Activated CD4-positive, alpha-beta T cell treated with anti-CD3 and anti-CD28 coated beads for 36 hours (primary cell): ENCODE data around the gene RPL7A. TPM values are rescaled to one million over a fixed set of nuclear protein-coding genes. Genes with fewer than 3 reads are reported as not detected.
"Not testable (repeated sequence)": the region's sequence is repeated elsewhere in the genome, so short reads cannot be mapped to it uniquely, and the experiment has no call there.

Source experiments
- ATAC-seq: fragments of 200-7000 bp; cut with Tn5 transposase; one replicate; pipeline ENCODE4 v1.10.0; 2021; ENCODE audit warnings: mild to moderate bottlenecking, moderate library complexity
- CTCF ChIA-PET: fragments of 350-600 bp; sonication (Branson Sonifier 250); formaldehyde crosslinking; loops from one replicate; lab custom pipeline; 2021; ENCODE audit warnings: antibody characterized with exemption; lab: Charles Lee
- POLR2A ChIA-PET: fragments of 350-600 bp; sonication (Branson Sonifier 250); formaldehyde crosslinking; loops from one replicate; lab custom pipeline; 2021; ENCODE audit warnings: antibody characterized with exemption, inconsistent platforms; lab: Charles Lee
- DNase-seq: peaks from one replicate; pipeline ENCODE4 v3.0.0-alpha.2; 2020
- H3K27ac Mint-ChIP-seq: one replicate; pipeline ENCODE4 v1.8.0; 2021; ENCODE audit warnings: mixed read lengths
- H3K27me3 Mint-ChIP-seq: one replicate; pipeline ENCODE4 v1.8.0; 2021; ENCODE audit warnings: mixed read lengths
- H3K36me3 Mint-ChIP-seq: one replicate; pipeline ENCODE4 v1.8.0; 2021; ENCODE audit warnings: low read depth, mixed read lengths
- H3K4me1 Mint-ChIP-seq: one replicate; pipeline ENCODE4 v1.8.0; 2021; ENCODE audit warnings: mixed read lengths
- H3K4me3 Mint-ChIP-seq: one replicate; pipeline ENCODE4 v1.8.0; 2021; ENCODE audit warnings: mild to moderate bottlenecking, moderate library complexity, mixed read lengths
- H3K9me3 Mint-ChIP-seq: one replicate; pipeline ENCODE4 v1.8.0; 2021; ENCODE audit warnings: low read depth, mixed read lengths
- intact Hi-C, 2 experiments: fragments of 100-400 bp; cut with DNase I in 1 of 2; cut with micrococcal nuclease in 1 of 2; formaldehyde crosslinking; loops; one replicate each; pipeline versions ENCODE4 v1.14.2 to v1.15.1; 2022 to 2024; cut with DNase I, micrococcal nuclease
- total RNA-seq, 2 experiments: library from RNA; stranded (reverse); gene quantifications; one replicate each; pipeline ENCODE4 v1.2.3, GENCODE V29; 2021

The RPL7A gene
- 1,000 to 10,000 TPM; 3,179 to 3,246 TPM for total RNA-seq

- Mint-ChIP-seq H3K27ac (peak within 1 kb of the TSS; percentile 97), H3K4me1 (peaks cover 36% of the 10 kb centered on the region), H3K9me3 (no peaks in the 10 kb centered on the region), H3K36me3 (peaks cover 77% of the 10 kb centered on the region), H3K4me3 (peak within 1 kb of the TSS; percentile 97), H3K27me3 (no peaks in the 10 kb centered on the region)
- ChIA-PET CTCF (interaction anchor here (0.7 to 1.1 kb wide), 4 partner anchors 8 to 23 kb away, joined by 3 to 7 read pairs (median 3); no protein-coding TSS in a partner anchor), POLR2A (interaction anchor here (0.6 to 13.3 kb wide), 9 partner anchors 9 to 29 kb away, joined by 3 to 287 read pairs (median 3); partner anchors contain the start of genes STKLD1, SURF1 and SURF2)
- intact Hi-C loops = loop anchor here (1.0 to 10.0 kb wide), 13 partner anchors 8 to 993 kb away; partner anchors contain the start of genes REXO4 (in 2 of the 2), SURF1 (in 2 of the 2), SURF2 (in 2 of the 2) and SURF6 (in 2 of the 2)
- peak; percentile 96 for DNase-seq
- ATAC-seq = peak; percentile 83
Observed at GRCh38 chr9:133347985-133348717, at the start of gene RPL7A, which contains the start of gene MED22. Gene RPL7A, plus strand, starts transcription at chr9:133348218. Its CDS starts 26 bp downstream, at chr9:133348244. Gene MED22, minus strand, starts transcription at chr9:133348131. Its CDS starts 1,469 bp downstream, at chr9:133346662.

- ATAC-seq, intact Hi-C loops: not testable (repeated sequence)
Observed at GRCh38 chr9:133299996-133300395, 48.0 kb upstream of the RPL7A start.

DNA sequence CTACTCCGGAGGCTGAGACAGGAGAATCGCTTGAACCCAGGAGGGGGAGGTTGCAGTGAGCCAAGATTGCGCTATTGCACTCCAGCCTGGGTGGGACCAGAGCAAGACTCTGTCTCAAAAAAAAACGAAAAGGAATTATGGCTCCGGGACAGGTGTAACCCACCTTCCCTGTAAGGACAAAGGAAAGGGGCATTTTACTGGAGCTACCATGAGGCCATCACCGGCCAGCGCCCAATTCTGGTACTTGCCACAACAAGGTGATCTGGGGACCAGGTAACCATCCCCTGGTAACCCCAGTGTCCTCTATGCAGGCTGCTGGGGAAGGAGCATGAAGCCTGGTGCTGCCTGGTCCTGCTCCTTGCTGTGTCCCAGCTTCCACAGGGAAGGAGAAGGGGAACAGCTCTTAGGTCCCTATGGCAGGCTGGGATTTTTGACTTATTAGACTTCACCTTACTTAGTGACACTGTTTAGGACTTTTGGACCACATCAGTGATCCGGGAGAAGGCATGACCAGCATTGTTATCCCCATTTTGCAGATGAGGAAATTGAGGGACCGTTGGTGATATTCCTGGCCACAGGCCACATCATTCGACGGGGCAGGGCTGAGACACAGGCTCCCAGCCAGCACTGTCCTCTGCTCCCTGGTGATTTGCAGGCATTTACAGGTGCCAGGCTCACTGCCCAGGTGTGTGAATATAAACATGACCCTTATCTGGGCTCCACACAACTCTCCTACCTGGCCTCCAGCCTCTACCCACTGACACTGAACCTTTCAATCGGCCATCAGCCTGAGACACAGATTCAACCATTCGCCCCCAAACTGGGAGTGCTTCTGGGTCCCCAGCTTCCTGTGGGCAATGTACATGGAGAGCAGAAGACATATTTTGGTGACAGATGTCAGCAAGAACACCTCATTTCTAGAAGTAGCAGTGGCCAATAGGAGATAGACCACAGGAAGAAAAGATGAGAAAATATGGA is 46.5 kb upstream of the RPL7A start:
- no peak overlapping the region for H3K4me3 Mint-ChIP-seq
- ChIA-PET POLR2A (no interaction called here), CTCF (interaction anchor here (0.7 kb wide), 1 partner anchor 114 kb away, joined by 4 read pairs; no protein-coding TSS in a partner anchor)
- no peaks in the 10 kb centered on the region for H3K9me3 Mint-ChIP-seq
- ATAC-seq = no peak
- no peak overlapping the region for H3K27ac Mint-ChIP-seq
- no peaks in the 10 kb centered on the region for H3K4me1 Mint-ChIP-seq
- no peak for DNase-seq
- H3K36me3 Mint-ChIP-seq = no peaks in the 10 kb centered on the region
- peaks cover 3% of the 10 kb centered on the region for H3K27me3 Mint-ChIP-seq
- intact Hi-C loops = no loop called here

More at GRCh38 chr9:133299996-133300395, 48.0 kb upstream of the RPL7A start:
- H3K9me3 Mint-ChIP-seq, CTCF ChIA-PET, POLR2A ChIA-PET, H3K27me3 Mint-ChIP-seq, H3K4me1 Mint-ChIP-seq, H3K4me3 Mint-ChIP-seq, H3K36me3 Mint-ChIP-seq, H3K27ac Mint-ChIP-seq, DNase-seq: not testable (repeated sequence)

DNA sequence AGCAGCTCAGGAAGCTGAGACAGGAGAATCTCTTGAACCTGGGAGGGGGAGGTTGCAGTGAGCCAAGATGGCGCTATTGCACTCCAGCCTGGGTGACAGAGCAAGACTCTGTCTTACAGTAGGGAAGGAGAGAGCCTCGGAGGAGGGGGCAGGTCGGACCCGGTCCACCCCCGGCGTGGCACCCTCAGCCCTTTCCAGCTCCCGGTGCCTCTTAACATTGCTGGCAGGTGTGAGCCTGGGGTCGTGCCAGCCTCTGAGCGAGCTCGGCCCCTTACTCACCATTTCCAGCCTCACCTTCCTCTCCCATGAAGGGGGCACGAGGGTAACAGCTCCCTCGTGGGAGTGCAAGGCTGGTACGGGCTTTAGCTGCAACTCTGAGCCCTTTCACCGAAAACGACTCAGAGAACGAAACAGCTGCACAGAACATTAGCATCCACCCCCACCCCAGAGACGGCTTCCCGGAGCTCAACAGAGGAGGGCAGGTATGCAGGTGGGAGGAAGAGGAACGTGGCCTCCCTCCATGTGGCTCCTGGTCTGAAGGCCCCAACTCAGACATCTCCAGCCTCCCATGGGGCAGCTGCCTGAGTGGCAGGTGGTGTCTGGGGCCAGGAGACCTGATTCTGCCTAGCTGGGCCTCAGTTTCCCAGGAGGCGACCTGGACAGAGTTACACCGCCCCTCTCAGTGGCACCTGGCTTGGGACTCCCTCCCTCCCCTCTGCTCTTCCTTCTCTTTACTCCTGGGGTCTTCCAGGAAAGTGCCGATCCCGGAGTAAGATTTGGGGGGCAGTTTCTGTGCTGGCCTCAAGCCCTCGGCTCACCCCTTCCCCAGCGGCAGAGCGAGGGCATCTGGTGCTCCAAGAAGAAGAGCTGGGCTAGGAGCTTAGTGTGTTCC is 44.5 kb upstream of the RPL7A start:
- no peak for ATAC-seq
- peaks cover 3% of the 10 kb centered on the region for H3K27me3 Mint-ChIP-seq
- no peak overlapping the region for H3K4me3 Mint-ChIP-seq

DNA sequence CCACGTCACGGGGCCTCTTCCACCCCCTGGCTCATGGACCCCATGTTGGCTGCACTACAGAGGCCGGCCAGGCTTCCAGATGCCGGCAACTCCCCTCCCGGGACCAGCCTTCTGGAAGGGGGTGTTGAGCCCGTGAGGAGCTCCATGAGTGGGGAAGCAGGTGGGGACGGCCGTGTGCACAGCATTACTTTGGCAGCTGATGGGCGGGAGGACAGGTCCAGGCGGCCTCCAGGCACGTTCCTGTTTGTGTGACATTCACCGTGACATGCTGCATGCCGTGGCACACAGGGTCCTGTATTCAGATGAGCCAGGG is 43.9 kb upstream of the RPL7A start:
- intact Hi-C loops = no loop called here
- DNase-seq (no peak), ATAC-seq (no peak)
- Mint-ChIP-seq H3K4me1 (no peaks in the 10 kb centered on the region), H3K4me3 (no peak overlapping the region), H3K27me3 (peaks cover 3% of the 10 kb centered on the region), H3K27ac (no peak overlapping the region), H3K36me3 (no peaks in the 10 kb centered on the region), H3K9me3 (no peaks in the 10 kb centered on the region)
- ChIA-PET CTCF (no interaction called here), POLR2A (no interaction called here)

More for the DNA sequence above, 44.5 kb upstream of the RPL7A start:
- intact Hi-C loops = no loop called here
- H3K4me1 Mint-ChIP-seq = no peaks in the 10 kb centered on the region
- ChIA-PET CTCF (no interaction called here), POLR2A (no interaction called here)
- DNase-seq = no peak
- no peaks in the 10 kb centered on the region for H3K9me3 Mint-ChIP-seq
- no peaks in the 10 kb centered on the region for H3K36me3 Mint-ChIP-seq
- H3K27ac Mint-ChIP-seq = no peak overlapping the region

DNA sequence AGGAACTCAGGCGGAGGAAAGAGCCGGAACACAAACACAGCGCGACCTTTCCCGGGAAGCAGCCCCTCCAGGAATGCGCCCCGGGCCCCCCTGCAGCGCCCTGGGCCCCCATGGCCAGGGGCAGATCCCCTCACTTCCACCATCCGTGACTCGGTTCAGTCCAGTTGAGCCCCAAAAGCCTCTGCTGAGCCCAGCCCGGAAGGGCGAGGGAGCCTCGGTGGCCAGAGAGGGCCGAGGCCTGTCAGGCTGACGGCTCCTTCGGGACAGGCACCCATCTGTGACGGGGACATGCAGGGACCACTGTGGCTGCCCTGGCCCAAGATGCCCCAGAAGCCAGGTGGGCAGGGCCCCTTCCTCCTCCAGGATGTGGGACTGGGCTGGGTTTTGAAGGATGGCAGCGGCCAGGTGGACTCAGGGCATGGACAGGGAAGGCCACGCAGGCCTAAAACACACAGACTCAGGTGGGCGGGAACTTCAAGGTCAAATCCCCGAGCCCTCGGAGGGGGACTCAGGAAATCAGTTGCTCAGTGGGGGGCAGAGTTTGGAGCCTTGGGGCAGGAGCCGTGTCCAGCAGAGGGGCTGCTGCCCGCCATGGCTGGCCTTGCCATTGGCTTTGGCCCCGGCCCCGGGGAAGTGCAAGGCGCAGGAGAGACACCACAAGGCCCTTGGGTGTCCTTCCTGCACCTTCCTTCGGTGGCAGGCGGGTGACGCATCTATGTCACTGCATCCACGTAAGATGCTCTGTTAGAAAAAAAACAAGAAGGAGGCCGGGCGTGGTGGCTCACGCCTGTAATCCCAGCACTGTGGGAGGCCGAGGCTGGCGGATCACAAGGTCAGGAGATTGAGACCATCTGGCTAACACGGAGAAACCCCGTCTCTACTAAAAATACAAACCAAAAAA is 43.3 kb upstream of the RPL7A start:
- no peaks in the 10 kb centered on the region for H3K4me1 Mint-ChIP-seq
- no peak overlapping the region for H3K4me3 Mint-ChIP-seq
- no peak overlapping the region for H3K27ac Mint-ChIP-seq
- ATAC-seq (no peak), DNase-seq (no peak)
- intact Hi-C loops = no loop called here
- no peaks in the 10 kb centered on the region for H3K27me3 Mint-ChIP-seq
- POLR2A ChIA-PET = interaction anchor here (0.7 kb wide), 1 partner anchor 119 kb away, joined by 3 read pairs; no protein-coding TSS in a partner anchor
- CTCF ChIA-PET = no interaction called here
- H3K9me3 Mint-ChIP-seq = no peaks in the 10 kb centered on the region
- no peaks in the 10 kb centered on the region for H3K36me3 Mint-ChIP-seq

- DNase-seq (no peak), ATAC-seq (no peak)
- ChIA-PET POLR2A (no interaction called here), CTCF (no interaction called here)
- no peaks in the 10 kb centered on the region for H3K36me3 Mint-ChIP-seq
- no peaks in the 10 kb centered on the region for H3K27me3 Mint-ChIP-seq
- no peaks in the 10 kb centered on the region for H3K4me1 Mint-ChIP-seq
- no peak overlapping the region for H3K4me3 Mint-ChIP-seq
- H3K9me3 Mint-ChIP-seq = no peaks in the 10 kb centered on the region
- H3K27ac Mint-ChIP-seq = no peak overlapping the region
- intact Hi-C loops = no loop called here
Observed at GRCh38 chr9:133305731-133306130, 42.3 kb upstream of the RPL7A start.

- no peak for ATAC-seq
- H3K4me3 Mint-ChIP-seq = no peak overlapping the region
- H3K36me3 Mint-ChIP-seq = no peaks in the 10 kb centered on the region
- CTCF ChIA-PET = interaction anchor here (0.6 to 0.9 kb wide), 3 partner anchors 10 to 436 kb away, joined by 3 read pairs; no protein-coding TSS in a partner anchor
- POLR2A ChIA-PET = interaction anchor here (0.5 kb wide), 1 partner anchor 219 kb away, joined by 3 read pairs; no protein-coding TSS in a partner anchor
- intact Hi-C loops = no loop called here
- H3K9me3 Mint-ChIP-seq = no peaks in the 10 kb centered on the region
- no peaks in the 10 kb centered on the region for H3K4me1 Mint-ChIP-seq
- DNase-seq = no peak
- H3K27me3 Mint-ChIP-seq = no peaks in the 10 kb centered on the region
- H3K27ac Mint-ChIP-seq = no peak overlapping the region
Observed at GRCh38 chr9:133306242-133307204, 41.5 kb upstream of the RPL7A start.

- POLR2A ChIA-PET = no interaction called here
- CTCF ChIA-PET = interaction anchor here (0.7 kb wide), 1 partner anchor 9 kb away, joined by 3 read pairs; no protein-coding TSS in a partner anchor
- ATAC-seq = no peak
Observed at GRCh38 chr9:133307301-133307700, 40.7 kb upstream of the RPL7A start.

More at GRCh38 chr9:133307301-133307700, 40.7 kb upstream of the RPL7A start:
- Mint-ChIP-seq H3K4me1 (no peaks in the 10 kb centered on the region), H3K27me3 (no peaks in the 10 kb centered on the region), H3K27ac (no peak overlapping the region), H3K4me3 (no peak overlapping the region), H3K9me3 (no peaks in the 10 kb centered on the region), H3K36me3 (no peaks in the 10 kb centered on the region)
- intact Hi-C loops = no loop called here
- no peak for DNase-seq
